K562 (cell line): ENCODE measurements around the gene PLA2G12B. TPM values are rescaled to one million over a fixed set of nuclear protein-coding genes. Genes with fewer than 3 reads are reported as not detected.

Experiments
- ATAC-seq: fragments of 200-7000 bp; cut with Tn5 transposase; 3 replicates; pipeline ENCODE4 v1.9.1; 2020; ENCODE audit warnings: moderate library complexity
- BruUV-seq: library from RNA; stranded (reverse); fragments of 400-500 nt; replicated peaks from 2 replicates; lab custom pipeline; 2021; lab: Mats Ljungman, UMichigan
- CTCF ChIA-PET: fragments of 300-600 bp; formaldehyde crosslinking; extraction: SDS; loops from one replicate; lab custom pipeline; 2021; ENCODE audit warnings: low intra/inter-chr PET ratio; lab: Yijun Ruan, JAX
- POLR2A ChIA-PET: fragments of 300-600, 350-650 bp; sonication (Branson Sonifier 250); formaldehyde crosslinking; extraction: SDS; loops from one replicate; lab custom pipeline; 2021; ENCODE audit warnings: antibody characterized with exemption, inconsistent platforms; lab: Yijun Ruan, JAX
- DNase-seq, 4 experiments: peaks; one replicate each; pipeline versions ENCODE4 v3.0.0 to v3.0.0-alpha.2; 2011 to 2018; ENCODE audit warnings: low spot score in 3 of 4, mixed read lengths in 3 of 4; ENCODE audit errors: extremely low read depth in 1 of 4
- FAIRE-seq: peaks from 2 replicates; lab custom pipeline; 2011; peaks lifted over from hg19 to GRCh38; lab: Jason Lieb, UNC
- H2AFZ ChIP-seq: 2 replicates; pipeline ENCODE4 v1.6.0; 2011; ENCODE audit warnings: low read depth, low read length, control low read depth, inconsistent platforms
- H3K27ac ChIP-seq: fragments of 200-600 bp; 3 replicates; pipeline ENCODE4 v1.8.0; 2011; ENCODE audit warnings: low read depth, mild to moderate bottlenecking, control low read depth, inconsistent platforms, low read length, moderate library complexity, mixed read lengths; ENCODE audit errors: extremely low read depth
- H3K27me3 ChIP-seq, 2 experiments: fragments of 300-600 bp in 1 of 2; 2 replicates in 1 of 2; 3 replicates in 1 of 2; pipeline versions ENCODE4 v1.6.0 to v1.8.0; 2011; ENCODE audit warnings: inconsistent platforms in 2 of 2, low read length in 2 of 2, mild to moderate bottlenecking in 1 of 2, mixed read lengths in 1 of 2, moderate library complexity in 1 of 2; ENCODE audit not compliant: control insufficient read depth in 2 of 2, insufficient read depth in 2 of 2
- H3K36me3 ChIP-seq: fragments of 300-600 bp; 3 replicates; pipeline ENCODE4 v1.8.0; 2011; ENCODE audit warnings: mild to moderate bottlenecking, low read length, inconsistent platforms; ENCODE audit not compliant: control insufficient read depth, insufficient read depth
- H3K4me1 ChIP-seq, 2 experiments: fragments of 200-600 bp in 1 of 2; replicated peaks in 1 of 2; 2 replicates in 1 of 2; 3 replicates in 1 of 2; pipeline versions ENCODE4 v1.5.1 to v1.8.0; 2011; ENCODE audit warnings: inconsistent platforms in 2 of 2, low read length in 2 of 2, mild to moderate bottlenecking in 1 of 2, mixed read lengths in 1 of 2, moderate library complexity in 1 of 2; ENCODE audit not compliant: control insufficient read depth in 2 of 2, insufficient read depth in 2 of 2
- H3K4me2 ChIP-seq: 2 replicates; pipeline ENCODE4 v1.6.1; 2011; ENCODE audit warnings: low read length, control low read depth, inconsistent platforms, mixed read lengths; ENCODE audit not compliant: insufficient read depth
- H3K4me3 ChIP-seq: fragments of 200-600 bp; sonication (generic), shearing (Covaris generic); 2 replicates; pipeline ENCODE4 v1.5.1; 2016; ENCODE audit warnings: control low read depth, inconsistent platforms
- H3K79me2 ChIP-seq: fragments of 200-600 bp; 3 replicates; pipeline ENCODE4 v1.8.0; 2011; ENCODE audit warnings: low read length, inconsistent platforms; ENCODE audit not compliant: control insufficient read depth, insufficient read depth
- H3K9ac ChIP-seq, 2 experiments: 2 replicates each; pipeline versions ENCODE4 v1.6.0 to v1.6.1; 2011; ENCODE audit warnings: low read depth in 2 of 2, low read length in 2 of 2, control low read depth in 1 of 2, inconsistent platforms in 1 of 2, mild to moderate bottlenecking in 1 of 2, mixed read lengths in 1 of 2; ENCODE audit not compliant: insufficient read depth in 1 of 2
- H3K9me1 ChIP-seq: one replicate; pipeline ENCODE4 v1.6.0; 2011; ENCODE audit warnings: inconsistent platforms, mild to moderate bottlenecking, low read length, moderate library complexity; ENCODE audit not compliant: control insufficient read depth, insufficient read depth
- H3K9me3 ChIP-seq: replicated peaks from 2 replicates; pipeline ENCODE4 v1.5.1; 2011; ENCODE audit warnings: low read depth, low read length, inconsistent platforms; ENCODE audit not compliant: control insufficient read depth, insufficient read depth
- H4K20me1 ChIP-seq: replicated peaks from 2 replicates; pipeline ENCODE4 v1.6.1; 2011; ENCODE audit warnings: low read length, inconsistent platforms, mixed read lengths; ENCODE audit not compliant: control insufficient read depth, insufficient read depth
- CREB3 ChIP-seq: fragments of 450-650 bp; conservative IDR thresholded peaks from 2 replicates; pipeline ENCODE4 v1.6.1; 2016; ENCODE audit warnings: missing genetic modification characterization, low read depth, mild to moderate bottlenecking, missing compliant biosample characterization, moderate library complexity
- CTBP1 ChIP-seq: fragments of 450-650 bp; IDR thresholded peaks from 2 replicates; pipeline ENCODE4 v1.6.1; 2016; ENCODE audit warnings: borderline replicate concordance
- CUX1 ChIP-seq: fragments of 200-800 bp; sonication (Bioruptor generic); IDR thresholded peaks from 2 replicates; pipeline ENCODE4 v1.6.1; 2016; ENCODE audit warnings: missing genetic modification characterization, missing compliant biosample characterization
- ELK1 ChIP-seq: sonication (generic); formaldehyde crosslinking; IDR thresholded peaks from 2 replicates; pipeline ENCODE4 v1.8.1; 2022; ENCODE audit warnings: missing genetic modification reagents
- FOXA1 ChIP-seq: fragments of 450-650 bp; IDR thresholded peaks from 2 replicates; pipeline ENCODE4 v1.6.1; 2016; ENCODE audit warnings: mild to moderate bottlenecking, borderline replicate concordance
- FUS ChIP-seq: fragments of 200-400 bp; formaldehyde crosslinking; optimal IDR thresholded peaks from 2 replicates; pipeline ENCODE3; 2017; ENCODE audit warnings: low read depth, low read length
- HNRNPH1 ChIP-seq: fragments of 200-400 bp; formaldehyde crosslinking; optimal IDR thresholded peaks from 2 replicates; pipeline ENCODE3; 2017; ENCODE audit warnings: low read depth, mild to moderate bottlenecking, low read length, moderate library complexity
- PHF20 ChIP-seq: fragments of 450-650 bp; IDR thresholded peaks from 2 replicates; pipeline ENCODE4 v1.6.1; 2018; ENCODE audit not compliant: partially characterized antibody
- PURB ChIP-seq: sonication (generic); formaldehyde crosslinking; IDR thresholded peaks from 2 replicates; pipeline ENCODE4 v1.9.0; 2021; ENCODE audit warnings: low read depth, mild to moderate bottlenecking, missing genetic modification reagents
- ZBTB1 ChIP-seq: sonication (generic); formaldehyde crosslinking; IDR thresholded peaks from 2 replicates; pipeline ENCODE4 v1.8.1; 2023; ENCODE audit warnings: missing genetic modification reagents, low read depth, mild to moderate bottlenecking, borderline replicate concordance
- ZC3H4 ChIP-seq: sonication (generic); formaldehyde crosslinking; IDR thresholded peaks from 2 replicates; pipeline ENCODE4 v1.9.0; 2021; ENCODE audit warnings: missing genetic modification reagents, borderline replicate concordance
- ZC3H8 ChIP-seq: fragments of 450-650 bp; IDR thresholded peaks from 2 replicates; pipeline ENCODE4 v1.6.1; 2017
- ZNF398 ChIP-seq: fragments of 250-450 bp; sonication (Bioruptor Pico); IDR thresholded peaks from 2 replicates; pipeline ENCODE4 v1.8.0; 2021; ENCODE audit warnings: moderate library complexity, mild to moderate bottlenecking, inconsistent platforms
- ZSCAN32 ChIP-seq: fragments of 450-650 bp; formaldehyde crosslinking; IDR thresholded peaks from 2 replicates; pipeline ENCODE4 v1.4.0; 2020; ENCODE audit warnings: mild to moderate bottlenecking, moderate library complexity
- WGBS: fragments of 100-300 bp; shearing (Covaris generic); methylation state at CpG from one replicate; pipeline ENCODE4 v1.1.6; 2016; ENCODE audit warnings: low coverage, mixed read lengths; ENCODE audit not compliant: insufficient coverage; ENCODE audit errors: missing lambda C conversion rate; 5-methylcytosine and 5-hydroxymethylcytosine counted together
- in situ Hi-C: fragments of 300-500 bp; cut with MboI; formaldehyde crosslinking; loops from 4 replicates; pipeline ENCODE4 v1.15.0; 2018; ENCODE audit warnings: inconsistent platforms, mixed read lengths
- intact Hi-C: fragments of 100-400 bp; cut with micrococcal nuclease; formaldehyde crosslinking; loops from 2 replicates; pipeline ENCODE4 v1.14.2; 2022
- polyA plus RNA-seq, 8 experiments: library from polyadenylated mRNA; depleted of rRNA in 4 of 8; stranded (reverse) in 5 of 8; unstranded in 3 of 8; fragments of >200 nt; fragmentation: Nextera tagmentation in 2 of 8; fragmentation: Illumina TruSeq in 1 of 8; extraction: Ambion mirVana in 2 of 8; extraction: Trizol in 1 of 8; gene quantifications; 2 replicates each; pipeline versions ENCODE4 v1.2.1 to v1.2.3, GENCODE V29; 2011 to 2014; ENCODE audit warnings: inconsistent platforms in 1 of 8, missing spikeins in 1 of 8
- total RNA-seq, 7 experiments: library from RNA; depleted of rRNA in 6 of 7; stranded (reverse); fragments of >200 nt in 6 of 7; fragmentation: Illumina TruSeq in 2 of 7; extraction: Trizol in 2 of 7; gene quantifications; 2 replicates each; pipeline versions ENCODE4 v1.2.1 to v1.2.3, GENCODE V29; 2011 to 2021; ENCODE audit warnings: low replicate concordance in 1 of 7

Gene PLA2G12B
- total and polyA plus RNA-seq, 9 of the 15 experiments (the other 6 are each of a cell fraction or from before 2014, with no cell fraction given), result not detected

- in situ Hi-C loops, result no loop called here
- Histone ChIP-seq H3K9me3 (no peaks in the 10 kb centered on the region), H3K4me1 (peaks cover 0 to 15% of the 10 kb centered on the region in 2 experiments; a peak in 4 of 5 replicates), H2AFZ (no peak overlapping the region), H3K9ac (no peak overlapping the region), H3K27ac (no peak overlapping the region), H3K4me3 (no peak overlapping the region), H3K9me1 (no peaks in the 10 kb centered on the region), H3K27me3 (peaks cover 0 to 5% of the 10 kb centered on the region in 2 experiments; a peak in 2 of 5 replicates), H4K20me1 (no peaks in the 10 kb centered on the region), H3K36me3 (no peaks in the 10 kb centered on the region), H3K79me2 (no peaks in the 10 kb centered on the region), H3K4me2 (no peak overlapping the region)
- ChIA-PET POLR2A (interaction anchor here (1.5 kb wide), 1 partner anchor 143 kb away, joined by 6 read pairs; no protein-coding TSS in a partner anchor), CTCF (no interaction called here)
- DNase-seq (no peak), ATAC-seq (no peak), FAIRE-seq (no peak)
- WGBS, result 10% methylated on average over 5 of the region's 5 CpGs
- no TSS peak for BruUV-seq
- intact Hi-C loops, result no loop called here
- no peak for TF ChIP-seq PURB (CRISPR knock-in tag)
- no peak for TF ChIP-seq PHF20
- TF ChIP-seq ZC3H8, result no peak
- TF ChIP-seq CREB3 (tag), result no peak
- no peak for TF ChIP-seq HNRNPH1
- no peak for TF ChIP-seq FUS
- TF ChIP-seq ELK1, result no peak
- no peak for TF ChIP-seq ZC3H4 (CRISPR knock-in tag)
- TF ChIP-seq FOXA1, result no peak
- TF ChIP-seq ZSCAN32 (CRISPR knock-in tag), result no peak
- no peak for TF ChIP-seq CTBP1
- no peak for TF ChIP-seq ZBTB1 (CRISPR knock-in tag)
- TF ChIP-seq ZNF398 (CRISPR knock-in tag), result no peak
- TF ChIP-seq CUX1 (CRISPR knock-in tag), result no peak
Measured at GRCh38 chr10:72952642-72953158, 1.9 kb downstream of the PLA2G12B start.
